SK-N-SH (cell line): ENCODE data around the gene ARL2BP. TPM values are rescaled to one million over a fixed set of nuclear protein-coding genes. Genes with fewer than 3 reads are reported as not detected.

Experiments used
- CTCF ChIA-PET: fragments of 300-600, 350-600 bp; formaldehyde crosslinking; extraction: SDS; loops from one replicate; lab custom pipeline; 2021; lab: Yijun Ruan, JAX
- POLR2A ChIA-PET: fragments of 350-600 bp; sonication (Branson Sonifier 250); formaldehyde crosslinking; extraction: SDS; loops from one replicate; lab custom pipeline; 2020; ENCODE audit warnings: antibody characterized with exemption, inconsistent platforms; lab: Yijun Ruan, JAX
- DNase-seq: peaks from one replicate; pipeline ENCODE4 v3.0.0; 2012
- H2AFZ ChIP-seq: fragments of 200-600 bp; sonication (generic); 2 replicates; pipeline ENCODE4 v1.8.1; 2016; ENCODE audit warnings: antibody characterized with exemption, mild to moderate bottlenecking, low read depth
- H3F3A ChIP-seq: fragments of 200-600 bp; sonication (generic); replicated peaks from 2 replicates; pipeline ENCODE3; 2016; ENCODE audit warnings: antibody characterized with exemption, mild to moderate bottlenecking; ENCODE audit not compliant: insufficient read depth
- H3K27ac ChIP-seq, 2 experiments: fragments of 200-500 bp in 1 of 2; fragments of 200-600 bp in 1 of 2; sonication (Bioruptor generic) in 1 of 2; sonication (generic), shearing (Covaris generic) in 1 of 2; 2 replicates each; pipeline versions ENCODE4 v1.5.1 to v1.6.1; 2014 to 2016; ENCODE audit warnings: low read depth in 2 of 2, inconsistent platforms in 1 of 2, low read length in 1 of 2, mild to moderate bottlenecking in 1 of 2, mixed read lengths in 1 of 2
- H3K27me3 ChIP-seq: fragments of 200-600 bp; sonication (generic), shearing (Covaris generic); 2 replicates; pipeline ENCODE4 v1.6.1; 2016; ENCODE audit warnings: mixed run types; ENCODE audit not compliant: insufficient read depth
- H3K36me3 ChIP-seq, 2 experiments: fragments of 200-500 bp in 1 of 2; fragments of 200-600 bp in 1 of 2; sonication (Bioruptor generic) in 1 of 2; sonication (generic) in 1 of 2; replicated peaks in 1 of 2; 2 replicates each; pipeline versions ENCODE3 to v1.5.1; 2014 to 2016; ENCODE audit warnings: low read length in 1 of 2, mild to moderate bottlenecking in 1 of 2; ENCODE audit not compliant: insufficient read depth in 2 of 2, control insufficient read depth in 1 of 2
- H3K4me1 ChIP-seq, 2 experiments: fragments of 200-500 bp in 1 of 2; fragments of 200-600 bp in 1 of 2; sonication (Bioruptor generic) in 1 of 2; sonication (generic), shearing (Covaris generic) in 1 of 2; 2 replicates each; pipeline versions ENCODE4 v1.5.1 to v1.6.1; 2014 to 2016; ENCODE audit warnings: low read depth in 1 of 2, low read length in 1 of 2, mixed run types in 1 of 2; ENCODE audit not compliant: insufficient read depth in 2 of 2, control insufficient read depth in 1 of 2
- H3K4me2 ChIP-seq: fragments of 200-600 bp; sonication (generic), shearing (Covaris generic); 2 replicates; pipeline ENCODE4 v1.6.1; 2017; ENCODE audit warnings: mixed run types
- H3K4me3 ChIP-seq, 2 experiments: fragments of 200-500 bp in 1 of 2; fragments of 200-600 bp in 1 of 2; sonication (Bioruptor generic) in 1 of 2; sonication (generic), shearing (Covaris generic) in 1 of 2; 2 replicates each; pipeline versions ENCODE4 v1.5.1 to v1.8.1; 2014 to 2016; ENCODE audit warnings: low read depth in 2 of 2, inconsistent platforms in 1 of 2, low read length in 1 of 2, mild to moderate bottlenecking in 1 of 2, mixed read lengths in 1 of 2, moderate library complexity in 1 of 2
- H3K79me2 ChIP-seq: fragments of 200-600 bp; sonication (generic); 2 replicates; pipeline ENCODE4 v1.8.1; 2017; ENCODE audit warnings: mild to moderate bottlenecking; ENCODE audit not compliant: insufficient read depth
- H3K9ac ChIP-seq: fragments of 200-600 bp; sonication (generic); 2 replicates; pipeline ENCODE4 v1.6.1; 2017; ENCODE audit warnings: mixed run types
- H3K9me2 ChIP-seq: fragments of 200-600 bp; sonication (generic); 2 replicates; pipeline ENCODE4 v1.6.1; 2017; ENCODE audit warnings: mixed run types
- H3K9me3 ChIP-seq: fragments of 200-600 bp; sonication (generic); 2 replicates; pipeline ENCODE4 v1.6.1; 2017; ENCODE audit warnings: mixed run types, mild to moderate bottlenecking, moderate library complexity
- H4K20me1 ChIP-seq: fragments of 200-600 bp; sonication (generic); 2 replicates; pipeline ENCODE4 v1.6.1; 2017; ENCODE audit warnings: mild to moderate bottlenecking, mixed run types; ENCODE audit not compliant: insufficient read depth
- GABPA ChIP-seq: IDR thresholded peaks from 2 replicates; pipeline ENCODE4 v1.4.0; 2012; ENCODE audit warnings: low read depth, mild to moderate bottlenecking
- JUND ChIP-seq: IDR thresholded peaks from 2 replicates; pipeline ENCODE4 v1.4.0; 2012
- MAX ChIP-seq: IDR thresholded peaks from 2 replicates; pipeline ENCODE4 v1.4.0; 2012; ENCODE audit warnings: low read depth
- ZBTB33 ChIP-seq: IDR thresholded peaks from 2 replicates; pipeline ENCODE4 v1.4.0; 2012; ENCODE audit warnings: low read depth, borderline replicate concordance
- WGBS: methylation state at CpG from one replicate; pipeline ENCODE4 v1.1.6; 2017; ENCODE audit warnings: low lambda C conversion rate; 5-methylcytosine and 5-hydroxymethylcytosine counted together
- polyA plus RNA-seq, 3 experiments: library from polyadenylated mRNA; depleted of rRNA; stranded (reverse); fragments of >200 nt; gene quantifications; 2 replicates each; pipeline ENCODE4 v1.2.3, GENCODE V29; 2012

The ARL2BP gene
- polyA plus RNA-seq, 1 of the 3 experiments (the other 2 are of a cell fraction) = 61.8 TPM

GRCh38 chr16:57270221-57271062 lies 25.4 kb downstream of the ARL2BP start:
- ChIA-PET CTCF (no interaction called here), POLR2A (no interaction called here)
- no peak overlapping the region for H2AFZ ChIP-seq
- H3F3A ChIP-seq = no peaks in the 10 kb centered on the region
- no peaks in the 10 kb centered on the region for H3K27me3 ChIP-seq
- H3K4me1 ChIP-seq = peaks cover 0 to 26% of the 10 kb centered on the region in 2 experiments; a peak in 2 of 4 replicates
- WGBS = 83% methylated on average over 22 of the region's 25 CpGs
- H3K4me3 ChIP-seq = no peak overlapping the region
- no peak overlapping the region for H3K4me2 ChIP-seq
- peak; percentile 21 for DNase-seq
- H3K9me3 ChIP-seq = no peaks in the 10 kb centered on the region
- H3K27ac ChIP-seq = no peak overlapping the region
- no peak for TF ChIP-seq MAX
- no peak overlapping the region for H3K9ac ChIP-seq
- H3K36me3 ChIP-seq = no peaks in the 10 kb centered on the region
- no peaks in the 10 kb centered on the region for H4K20me1 ChIP-seq
- H3K79me2 ChIP-seq = no peaks in the 10 kb centered on the region
- no peaks in the 10 kb centered on the region for H3K9me2 ChIP-seq

- Histone ChIP-seq H3K27me3 (no peaks in the 10 kb centered on the region), H2AFZ (no peak overlapping the region), H3K9me2 (no peaks in the 10 kb centered on the region), H3K4me2 (no peak overlapping the region), H3K4me1 (peaks cover 0 to 24% of the 10 kb centered on the region in 2 experiments; a peak in 2 of 4 replicates), H3K36me3 (no peaks in the 10 kb centered on the region), H3F3A (no peaks in the 10 kb centered on the region), H3K9ac (no peak overlapping the region), H4K20me1 (no peaks in the 10 kb centered on the region)
- 95% methylated on average over 6 of the region's 7 CpGs for WGBS
- CTCF ChIA-PET = no interaction called here
- DNase-seq = peak; percentile 12
- POLR2A ChIA-PET = no interaction called here
- TF ChIP-seq JUND (no peak), ZBTB33 (no peak)
- TF ChIP-seq, all 33 proteins: peak for 0
- H3K9me3 ChIP-seq = no peaks in the 10 kb centered on the region
- no peak overlapping the region for H3K4me3 ChIP-seq
- H3K27ac ChIP-seq = no peak overlapping the region
- H3K79me2 ChIP-seq = no peaks in the 10 kb centered on the region
Observed at GRCh38 chr16:57271063-57271345, 25.9 kb downstream of the ARL2BP start.

GRCh38 chr16:57271867-57272495 lies 26.9 kb downstream of the ARL2BP start:
- H3K9ac ChIP-seq = no peak overlapping the region
- H3F3A ChIP-seq = no peaks in the 10 kb centered on the region
- H4K20me1 ChIP-seq = no peaks in the 10 kb centered on the region
- CTCF ChIA-PET = interaction anchor here (1.0 kb wide), 1 partner anchor 28 kb away, joined by 4 read pairs; no protein-coding TSS in a partner anchor
- peaks cover 0 to 15% of the 10 kb centered on the region in 2 experiments; a peak in 1 of 4 replicates for H3K4me1 ChIP-seq
- no peak for TF ChIP-seq GABPA
- TF ChIP-seq, all 33 proteins: peak for 0
- DNase-seq = peak; percentile 10
- Histone ChIP-seq H3K4me3 (no peak overlapping the region), H2AFZ (no peak overlapping the region), H3K9me3 (no peaks in the 10 kb centered on the region), H3K27me3 (no peaks in the 10 kb centered on the region), H3K79me2 (no peaks in the 10 kb centered on the region), H3K27ac (no peak overlapping the region), H3K4me2 (no peak overlapping the region), H3K9me2 (no peaks in the 10 kb centered on the region), H3K36me3 (no peaks in the 10 kb centered on the region)
- POLR2A ChIA-PET = no interaction called here
- 65% methylated on average over 4 of the region's 5 CpGs for WGBS
